ENCODE measurements around the gene PCDHGB1.

- TF ChIP-seq CTCF (IDR thresholded peaks at IDR 0.05 in 2 of 3, conservative IDR thresholded peaks at IDR 0.05 in 1 of 3; ENCODE audit: borderline replicate concordance in 1 of 3, insufficient read depth in 1 of 3, low read depth in 2 of 3, low read length in 2 of 3) (no peak), MAX (IDR thresholded peaks at IDR 0.05) (no peak), SRF (IDR thresholded peaks at IDR 0.05; ENCODE audit: low read depth) (no peak), SIN3A (IDR thresholded peaks at IDR 0.05; ENCODE audit: low read depth) (no peak), EZH2 (IDR thresholded peaks at IDR 0.05) (no peak)
These were observed 1.7 kb downstream of the PCDHGB1 start for GRCh38 chr5:141351591-141351990.
